OCI-LY7 (cell line): Measurements from ENCODE around the gene PIEZO1. TPM values are rescaled to one million over a fixed set of nuclear protein-coding genes. Genes with fewer than 3 reads are reported as not detected.

Source experiments
- BruUV-seq: library from RNA; stranded (reverse); fragments of 400-500 nt; replicated peaks from 2 replicates; lab custom pipeline; 2021; lab: Mats Ljungman, UMichigan
- CTCF ChIA-PET: fragments of 300-600 bp; sonication (Branson Sonifier 250); formaldehyde crosslinking; loops from one replicate; lab custom pipeline; 2022; ENCODE audit warnings: antibody characterized with exemption; ENCODE audit not compliant: unreplicated experiment; lab: Charles Lee
- POLR2A ChIA-PET: fragments of 300-600 bp; sonication (Branson Sonifier 250); formaldehyde crosslinking; loops from one replicate; lab custom pipeline; 2022; ENCODE audit warnings: antibody characterized with exemption; lab: Charles Lee
- DNase-seq: peaks from one replicate; pipeline ENCODE4 v3.0.0-alpha.2; 2015; ENCODE audit warnings: low spot score
- H2AFZ ChIP-seq: fragments of 200-600 bp; sonication (generic), shearing (Covaris generic); 2 replicates; pipeline ENCODE4 v1.6.1; 2014; ENCODE audit warnings: mild to moderate bottlenecking, antibody characterized with exemption, low read length, moderate library complexity
- H3K27ac ChIP-seq: fragments of 200-600 bp; sonication (generic); 2 replicates; pipeline ENCODE4 v1.5.1; 2014; ENCODE audit warnings: mixed run types, low read depth, mild to moderate bottlenecking, moderate library complexity, low read length, inconsistent platforms; ENCODE audit not compliant: poor library complexity, severe bottlenecking
- H3K36me3 ChIP-seq: fragments of 200-600 bp; sonication (generic); 2 replicates; pipeline ENCODE4 v1.6.1; 2014; ENCODE audit warnings: mild to moderate bottlenecking, antibody characterized with exemption, low read length, moderate library complexity, mixed read lengths; ENCODE audit not compliant: insufficient read depth
- H3K4me1 ChIP-seq: fragments of 200-600 bp; sonication (generic); 2 replicates; pipeline ENCODE4 v1.5.1; 2014; ENCODE audit warnings: mild to moderate bottlenecking, low read length; ENCODE audit not compliant: insufficient read depth, poor library complexity, severe bottlenecking
- H3K4me2 ChIP-seq: fragments of 200-600 bp; sonication (generic); 2 replicates; pipeline ENCODE4 v1.6.1; 2014; ENCODE audit warnings: mild to moderate bottlenecking, low read length
- H3K4me3 ChIP-seq: fragments of 200-600 bp; sonication (generic); 2 replicates; pipeline ENCODE4 v1.5.1; 2014; ENCODE audit warnings: mild to moderate bottlenecking, low read depth, low read length; ENCODE audit not compliant: poor library complexity, severe bottlenecking
- H3K79me2 ChIP-seq: fragments of 200-600 bp; sonication (generic); 2 replicates; pipeline ENCODE4 v1.6.1; 2016; ENCODE audit warnings: low read depth, mild to moderate bottlenecking, low read length, moderate library complexity, mixed read lengths; ENCODE audit not compliant: insufficient read depth
- H3K9me2 ChIP-seq: fragments of 200-600 bp; sonication (generic); 2 replicates; pipeline ENCODE4 v1.6.1; 2016; ENCODE audit warnings: mild to moderate bottlenecking, low read length, mixed read lengths; ENCODE audit not compliant: insufficient read depth
- H3K9me3 ChIP-seq: fragments of 200-600 bp; sonication (generic); 2 replicates; pipeline ENCODE4 v1.6.1; 2014; ENCODE audit warnings: mild to moderate bottlenecking, mixed run types, low read length, mixed read lengths
- H4K20me1 ChIP-seq: fragments of 200-600 bp; sonication (generic); 2 replicates; pipeline ENCODE4 v1.6.1; 2014; ENCODE audit warnings: mild to moderate bottlenecking, antibody characterized with exemption, low read length, moderate library complexity, mixed read lengths; ENCODE audit not compliant: insufficient read depth
- EZH2phosphoT487 ChIP-seq: fragments of 200-600 bp; sonication (generic); IDR thresholded peaks from 2 replicates; pipeline ENCODE4 v1.6.1; 2018; ENCODE audit warnings: low read depth, borderline replicate concordance, mild to moderate bottlenecking, mixed run types, antibody characterized with exemption, low read length, moderate library complexity, mixed read lengths
- intact Hi-C: fragments of 100-400 bp; cut with micrococcal nuclease; formaldehyde crosslinking; loops from one replicate; pipeline ENCODE4 v1.10.0; 2022; ENCODE audit not compliant: unreplicated experiment
- total RNA-seq, 2 experiments: library from RNA; depleted of rRNA in 1 of 2; stranded (reverse); fragments of >200 nt in 1 of 2; shearing (Covaris generic) in 1 of 2; gene quantifications; 2 replicates each; pipeline ENCODE4 v1.2.3, GENCODE V29; 2014 to 2022
- TF ChIP-seq, protein P1 (sequence below): fragments of 200-600 bp; sonication (generic); conservative IDR thresholded peaks from 2 replicates; pipeline ENCODE4 v1.5.1; 2014; ENCODE audit warnings: mild to moderate bottlenecking, antibody characterized with exemption, low read length, moderate library complexity, mixed read lengths

PIEZO1 gene
- total RNA-seq, 2 experiments from 2014 or later: 144 to 154 TPM

GRCh38 chr16:88742896-88743605 lies 42.0 kb downstream of the PIEZO1 start:
- peaks cover 5% of the 10 kb centered on the region; the same call in 1 of the 2 replicates for H3K36me3 ChIP-seq
- POLR2A ChIA-PET: no interaction called here
- no peak overlapping the region for H3K27ac ChIP-seq
- H3K4me2 ChIP-seq: peak overlapping the region; percentile 30; the same call in 1 of the 2 replicates
- H4K20me1 ChIP-seq: no peaks in the 10 kb centered on the region
- BruUV-seq: no TSS peak
- peaks cover 55% of the 10 kb centered on the region for H3K4me1 ChIP-seq
- H3K79me2 ChIP-seq: no peaks in the 10 kb centered on the region
- intact Hi-C loops: no loop called here
- CTCF ChIA-PET: interaction anchor here (0.6 to 1.0 kb wide), 3 partner anchors 8 to 450 kb away, joined by 3 read pairs; partner anchors contain the start of gene PIEZO1
- DNase-seq: peak; percentile 59
- H3K9me3 ChIP-seq: no peaks in the 10 kb centered on the region
- TF ChIP-seq, protein P1, sequence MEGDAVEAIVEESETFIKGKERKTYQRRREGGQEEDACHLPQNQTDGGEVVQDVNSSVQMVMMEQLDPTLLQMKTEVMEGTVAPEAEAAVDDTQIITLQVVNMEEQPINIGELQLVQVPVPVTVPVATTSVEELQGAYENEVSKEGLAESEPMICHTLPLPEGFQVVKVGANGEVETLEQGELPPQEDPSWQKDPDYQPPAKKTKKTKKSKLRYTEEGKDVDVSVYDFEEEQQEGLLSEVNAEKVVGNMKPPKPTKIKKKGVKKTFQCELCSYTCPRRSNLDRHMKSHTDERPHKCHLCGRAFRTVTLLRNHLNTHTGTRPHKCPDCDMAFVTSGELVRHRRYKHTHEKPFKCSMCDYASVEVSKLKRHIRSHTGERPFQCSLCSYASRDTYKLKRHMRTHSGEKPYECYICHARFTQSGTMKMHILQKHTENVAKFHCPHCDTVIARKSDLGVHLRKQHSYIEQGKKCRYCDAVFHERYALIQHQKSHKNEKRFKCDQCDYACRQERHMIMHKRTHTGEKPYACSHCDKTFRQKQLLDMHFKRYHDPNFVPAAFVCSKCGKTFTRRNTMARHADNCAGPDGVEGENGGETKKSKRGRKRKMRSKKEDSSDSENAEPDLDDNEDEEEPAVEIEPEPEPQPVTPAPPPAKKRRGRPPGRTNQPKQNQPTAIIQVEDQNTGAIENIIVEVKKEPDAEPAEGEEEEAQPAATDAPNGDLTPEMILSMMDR: no peak
- TF ChIP-seq EZH2phosphoT487: no peak
- no peak overlapping the region for H3K4me3 ChIP-seq
- H3K9me2 ChIP-seq: no peaks in the 10 kb centered on the region
- no peak overlapping the region for H2AFZ ChIP-seq

GRCh38 chr16:88741368-88741767 lies 43.7 kb downstream of the PIEZO1 start:
- Histone ChIP-seq H3K27ac (no peak overlapping the region), H3K79me2 (no peaks in the 10 kb centered on the region), H3K9me3 (no peaks in the 10 kb centered on the region), H3K4me2 (no peak overlapping the region), H4K20me1 (no peaks in the 10 kb centered on the region), H2AFZ (no peak overlapping the region), H3K4me1 (peaks cover 55% of the 10 kb centered on the region), H3K4me3 (no peak overlapping the region), H3K36me3 (peaks cover 8% of the 10 kb centered on the region; the same call in 1 of the 2 replicates), H3K9me2 (no peaks in the 10 kb centered on the region)
- no peak for TF ChIP-seq EZH2phosphoT487
- TF ChIP-seq, protein P1: no peak
- no peak for DNase-seq
- CTCF ChIA-PET: no interaction called here
- intact Hi-C loops: no loop called here
- POLR2A ChIA-PET: no interaction called here
- BruUV-seq: no TSS peak

GRCh38 chr16:88740727-88741055 lies 44.3 kb downstream of the PIEZO1 start:
- no peaks in the 10 kb centered on the region for H3K79me2 ChIP-seq
- H3K4me1 ChIP-seq: peaks cover 49% of the 10 kb centered on the region
- H4K20me1 ChIP-seq: no peaks in the 10 kb centered on the region
- no peak overlapping the region for H3K27ac ChIP-seq
- H3K9me2 ChIP-seq: no peaks in the 10 kb centered on the region
- H3K36me3 ChIP-seq: peaks cover 12% of the 10 kb centered on the region; the same call in 1 of the 2 replicates
- TF ChIP-seq, protein P1: no peak
- no peak for TF ChIP-seq EZH2phosphoT487
- H3K9me3 ChIP-seq: no peaks in the 10 kb centered on the region
- DNase-seq: no peak
- no peak overlapping the region for H3K4me3 ChIP-seq
- H3K4me2 ChIP-seq: no peak overlapping the region
- POLR2A ChIA-PET: no interaction called here
- intact Hi-C loops: no loop called here
- CTCF ChIA-PET: no interaction called here
- H2AFZ ChIP-seq: no peak overlapping the region
- no TSS peak for BruUV-seq
